GM10266 (cell line): ENCODE measurements around the gene SIGLEC10.
"Not testable (repeated sequence)": the region's sequence is repeated elsewhere in the genome, so short reads cannot be mapped to it uniquely, and the experiment has no call there.

ENCODE experiments used
- DNase-seq: peaks from one replicate; pipeline ENCODE4 v3.0.0; 2012; ENCODE audit errors: extremely low spot score
- CTCF ChIP-seq: IDR thresholded peaks from 2 replicates; pipeline ENCODE4 v1.5.1; 2012; ENCODE audit warnings: mild to moderate bottlenecking, low read depth; ENCODE audit not compliant: control insufficient read depth, insufficient read depth; ENCODE audit errors: missing control alignments

Gene SIGLEC10

GRCh38 chr19:51399231-51399630, 18.2 kb downstream of the SIGLEC10 start:
- TF ChIP-seq CTCF = no peak
- no peak for DNase-seq

GRCh38 chr19:51398096-51398704, 19.2 kb downstream of the SIGLEC10 start:
- TF ChIP-seq CTCF = peak; percentile 53
- no peak for DNase-seq

- DNase-seq = not testable (repeated sequence)
Observed at GRCh38 chr19:51397453-51397852, 20.0 kb downstream of the SIGLEC10 start.

GRCh38 chr19:51396175-51396574, 21.3 kb downstream of the SIGLEC10 start:
- TF ChIP-seq CTCF = no peak

GRCh38 chr19:51394050-51394836, 23.2 kb downstream of the SIGLEC10 start:
- DNase-seq = peak; percentile 92
- peak; percentile 12 for TF ChIP-seq CTCF

More at GRCh38 chr19:51396175-51396574, 21.3 kb downstream of the SIGLEC10 start:
- DNase-seq = no peak

GRCh38 chr19:51392701-51393100, 24.7 kb downstream of the SIGLEC10 start:
- DNase-seq = no peak
- TF ChIP-seq CTCF = no peak

- DNase-seq = no peak
- no peak for TF ChIP-seq CTCF
Observed at GRCh38 chr19:51391073-51391611, 26.3 kb downstream of the SIGLEC10 start.
